HUES48 (cell line): ENCODE measurements around the gene VTI1A.

Experiments
- H3K27ac ChIP-seq: one replicate; pipeline ENCODE4 v1.7.0; 2013; ENCODE audit warnings: low read depth, low read length, inconsistent platforms
- H3K27me3 ChIP-seq: 2 replicates; pipeline ENCODE4 v1.6.1; 2013; ENCODE audit warnings: mild to moderate bottlenecking, low read length; ENCODE audit not compliant: control insufficient read depth, insufficient read depth
- H3K36me3 ChIP-seq: 2 replicates; pipeline ENCODE4 v1.6.1; 2013; ENCODE audit warnings: low read length; ENCODE audit not compliant: control insufficient read depth, insufficient read depth
- H3K4me1 ChIP-seq: 2 replicates; pipeline ENCODE4 v1.6.1; 2013; ENCODE audit warnings: mild to moderate bottlenecking, low read length; ENCODE audit not compliant: control insufficient read depth, insufficient read depth
- H3K4me3 ChIP-seq: 2 replicates; pipeline ENCODE4 v1.5.1; 2013; ENCODE audit warnings: mild to moderate bottlenecking, low read depth, low read length
- H3K9ac ChIP-seq: 2 replicates; pipeline ENCODE4 v1.6.1; 2013; ENCODE audit warnings: mild to moderate bottlenecking, low read depth, low read length, moderate library complexity
- H3K9me3 ChIP-seq: 2 replicates; pipeline ENCODE4 v1.6.1; 2013; ENCODE audit warnings: low read length; ENCODE audit not compliant: control insufficient read depth, insufficient read depth

The VTI1A gene

DNA sequence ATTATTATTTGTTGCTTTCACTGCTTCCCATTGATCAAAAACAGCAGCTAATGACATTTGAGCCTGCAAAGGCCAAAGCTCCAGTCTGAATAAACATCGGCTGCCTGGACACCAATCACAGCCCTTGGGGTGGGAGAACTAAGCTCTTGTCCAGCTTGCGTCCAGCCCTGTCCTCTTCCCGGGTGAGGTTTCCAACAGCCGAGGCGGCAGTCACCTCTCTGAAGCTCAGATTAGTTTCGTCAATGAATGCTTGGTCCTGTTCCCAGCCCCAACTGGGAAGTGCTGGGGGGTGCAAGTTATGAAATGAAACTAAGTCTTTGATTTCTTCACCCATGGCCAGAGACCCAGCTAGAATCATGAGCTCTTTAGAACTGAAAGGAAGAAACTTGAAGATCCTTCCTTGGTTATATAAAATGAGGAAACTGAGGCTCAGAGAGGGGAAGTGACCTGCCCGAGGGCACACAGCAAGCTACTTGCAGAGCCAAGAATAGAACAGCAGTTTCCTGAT, 389.0 kb downstream of the VTI1A start:
- H3K4me3 ChIP-seq: no peak overlapping the region
- peaks cover 41% of the 10 kb centered on the region for H3K4me1 ChIP-seq
- peaks cover 8% of the 10 kb centered on the region for H3K27me3 ChIP-seq
- H3K36me3 ChIP-seq: no peaks in the 10 kb centered on the region
- H3K27ac ChIP-seq: no peak overlapping the region
- H3K9me3 ChIP-seq: no peaks in the 10 kb centered on the region
- no peak overlapping the region for H3K9ac ChIP-seq

DNA sequence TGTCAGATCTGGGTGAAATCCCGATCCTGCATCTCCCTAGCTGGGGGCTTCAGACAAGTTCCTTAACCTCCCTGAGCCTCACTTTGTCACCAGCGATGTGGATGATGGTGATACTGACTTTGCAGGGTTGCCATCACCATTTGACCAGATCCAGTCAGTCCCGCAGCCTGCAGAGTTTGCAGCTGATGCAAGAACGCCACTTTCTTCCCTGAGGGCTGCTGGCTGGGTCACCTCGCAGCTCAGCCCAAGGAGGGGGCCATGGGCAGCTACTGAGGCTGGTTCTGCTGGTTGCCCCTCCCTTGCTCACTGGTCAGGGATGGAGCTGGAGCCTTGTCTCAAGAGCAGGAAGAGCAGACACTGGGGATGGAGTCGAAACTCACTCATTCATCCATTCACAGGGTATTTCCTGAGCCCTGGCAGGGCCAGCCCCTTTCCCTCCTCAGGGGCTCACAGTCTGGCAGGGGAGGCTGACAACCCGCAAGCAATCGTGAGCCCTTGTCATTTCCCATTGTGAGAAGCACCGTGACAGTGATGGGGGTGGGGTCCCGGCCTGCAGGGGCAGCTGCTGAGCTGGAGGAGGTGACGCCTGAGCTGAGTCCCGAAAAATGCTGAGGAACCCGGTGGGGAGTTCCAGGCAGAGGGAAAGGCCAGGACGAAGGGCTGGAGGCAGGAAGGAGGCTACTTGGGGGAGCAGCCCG, 391.9 kb downstream of the VTI1A start:
- H3K27ac ChIP-seq: no peak overlapping the region
- peaks cover 7% of the 10 kb centered on the region for H3K27me3 ChIP-seq
- H3K36me3 ChIP-seq: no peaks in the 10 kb centered on the region
- peaks cover 20% of the 10 kb centered on the region; the same call in 1 of the 2 replicates for H3K4me1 ChIP-seq
- H3K4me3 ChIP-seq: no peak overlapping the region
- H3K9me3 ChIP-seq: no peaks in the 10 kb centered on the region
- H3K9ac ChIP-seq: no peak overlapping the region

DNA sequence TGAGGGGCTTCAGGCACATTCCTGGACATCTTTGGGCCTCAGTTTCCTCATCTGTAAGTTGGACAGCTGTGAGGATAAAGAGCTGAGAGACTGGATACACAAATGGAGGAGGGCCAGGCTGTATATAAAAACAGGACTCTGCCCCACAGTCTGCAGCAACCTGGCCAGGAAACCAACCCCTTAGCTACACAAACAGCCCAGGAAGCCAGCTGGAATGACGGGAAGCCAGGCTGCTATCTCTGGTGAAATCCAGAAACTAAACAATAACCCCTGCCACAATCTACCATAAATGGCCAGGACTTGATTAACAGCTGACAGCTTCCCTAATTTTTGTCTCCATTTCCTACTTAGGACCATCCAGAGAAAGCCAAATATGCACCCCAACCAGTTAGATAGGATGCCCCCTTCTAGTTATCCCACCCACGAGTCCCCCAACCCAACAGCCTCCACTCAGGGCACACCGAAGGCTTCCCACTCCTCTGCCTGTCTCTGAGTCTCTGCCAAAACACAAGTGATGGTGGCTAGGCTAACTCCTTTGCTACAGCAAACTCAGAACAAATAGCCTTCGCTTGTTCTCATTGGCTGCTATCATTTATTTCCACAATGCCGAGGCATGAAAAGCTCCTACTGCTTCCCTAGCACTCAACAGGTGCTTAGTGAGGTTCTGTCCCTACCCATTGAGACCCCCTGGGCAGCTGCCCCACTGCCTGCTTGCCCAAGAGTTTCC, 393.1 kb downstream of the VTI1A start:
- no peak overlapping the region for H3K9ac ChIP-seq
- H3K27me3 ChIP-seq: no peaks in the 10 kb centered on the region
- H3K4me1 ChIP-seq: peaks cover 16% of the 10 kb centered on the region; the same call in 1 of the 2 replicates
- no peaks in the 10 kb centered on the region for H3K36me3 ChIP-seq
- no peak overlapping the region for H3K4me3 ChIP-seq
- no peaks in the 10 kb centered on the region for H3K9me3 ChIP-seq
- H3K27ac ChIP-seq: no peak overlapping the region

DNA sequence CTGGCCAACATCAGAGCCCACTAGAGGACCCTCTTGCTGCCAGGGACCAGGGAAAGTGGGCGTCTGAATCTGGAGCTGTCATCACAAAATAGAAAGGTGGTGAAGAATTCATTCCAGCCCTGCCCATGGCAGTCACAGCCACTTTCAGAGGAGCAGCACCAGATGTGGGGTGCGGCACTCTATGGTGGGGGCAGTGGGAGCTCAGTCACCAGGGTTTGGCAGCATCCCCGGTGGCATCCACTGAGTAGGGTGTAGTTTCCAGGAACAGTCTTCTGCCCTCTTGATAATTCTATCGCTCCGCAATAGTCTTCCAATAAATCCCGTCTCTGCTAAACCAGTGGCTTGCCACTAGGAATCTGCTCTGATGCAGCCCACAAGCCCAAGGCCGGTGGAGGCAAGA, 394.5 kb downstream of the VTI1A start:
- Histone ChIP-seq H3K9ac (no peak overlapping the region), H3K36me3 (no peaks in the 10 kb centered on the region), H3K27me3 (no peaks in the 10 kb centered on the region), H3K9me3 (no peaks in the 10 kb centered on the region), H3K27ac (no peak overlapping the region), H3K4me1 (peaks cover 8% of the 10 kb centered on the region; the same call in 1 of the 2 replicates), H3K4me3 (no peak overlapping the region)

DNA sequence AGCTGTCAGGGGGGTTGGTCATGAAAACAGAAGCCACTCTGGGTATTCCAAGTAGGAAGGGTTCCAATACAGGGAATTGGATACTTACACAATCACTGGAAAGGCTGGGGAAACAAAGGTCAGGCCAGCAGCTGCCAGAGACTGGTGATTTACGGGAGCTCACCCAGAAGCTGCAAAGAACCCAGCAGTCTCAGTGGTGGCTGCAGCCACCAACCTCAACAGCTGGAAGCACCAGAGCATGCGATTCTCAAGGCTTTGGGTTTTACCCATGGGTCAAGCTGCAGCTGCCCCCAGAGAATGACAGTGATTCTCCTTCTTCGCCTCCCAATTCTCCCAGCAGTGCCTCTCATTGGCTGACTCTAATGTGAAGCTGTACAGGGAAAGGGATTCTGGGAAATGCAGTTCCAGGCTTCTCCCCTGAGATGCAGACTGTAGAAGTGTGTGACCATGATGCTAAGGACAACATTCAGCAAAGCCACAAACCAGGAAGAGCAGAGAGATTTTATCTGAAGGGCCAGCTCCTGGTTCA, 395.9 kb downstream of the VTI1A start:
- Histone ChIP-seq H3K27ac (no peak overlapping the region), H3K4me1 (peaks cover 8% of the 10 kb centered on the region; the same call in 1 of the 2 replicates), H3K9me3 (peaks cover 9% of the 10 kb centered on the region)

DNA sequence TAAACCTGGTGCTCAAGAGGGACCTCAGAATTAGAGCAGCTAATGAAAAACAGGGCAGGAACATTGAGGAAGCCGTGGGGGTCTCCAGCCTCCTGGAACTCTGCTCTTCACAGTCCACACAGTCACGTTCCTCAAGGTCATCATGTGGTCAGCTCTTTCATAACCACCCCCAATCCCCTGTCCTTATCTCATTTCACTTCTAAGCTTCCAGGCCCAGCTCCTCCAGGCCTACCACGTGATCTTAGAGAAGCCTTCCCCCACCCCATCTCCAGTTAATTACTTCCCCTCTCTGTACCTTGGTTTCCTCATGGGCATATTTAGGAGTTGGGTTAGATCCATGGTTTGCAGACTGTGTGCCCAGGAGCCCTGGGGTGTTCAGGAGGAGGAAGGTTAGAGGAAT, 396.6 kb downstream of the VTI1A start:
- no peak overlapping the region for H3K27ac ChIP-seq
- no peaks in the 10 kb centered on the region for H3K36me3 ChIP-seq
- H3K9me3 ChIP-seq: peaks cover 13% of the 10 kb centered on the region
- H3K9ac ChIP-seq: no peak overlapping the region
- peaks cover 7% of the 10 kb centered on the region; the same call in 1 of the 2 replicates for H3K4me1 ChIP-seq
- no peaks in the 10 kb centered on the region for H3K27me3 ChIP-seq
- no peak overlapping the region for H3K4me3 ChIP-seq

More for the DNA sequence above, 395.9 kb downstream of the VTI1A start:
- Histone ChIP-seq H3K36me3 (no peaks in the 10 kb centered on the region), H3K9ac (no peak overlapping the region), H3K4me3 (no peak overlapping the region), H3K27me3 (no peaks in the 10 kb centered on the region)

DNA sequence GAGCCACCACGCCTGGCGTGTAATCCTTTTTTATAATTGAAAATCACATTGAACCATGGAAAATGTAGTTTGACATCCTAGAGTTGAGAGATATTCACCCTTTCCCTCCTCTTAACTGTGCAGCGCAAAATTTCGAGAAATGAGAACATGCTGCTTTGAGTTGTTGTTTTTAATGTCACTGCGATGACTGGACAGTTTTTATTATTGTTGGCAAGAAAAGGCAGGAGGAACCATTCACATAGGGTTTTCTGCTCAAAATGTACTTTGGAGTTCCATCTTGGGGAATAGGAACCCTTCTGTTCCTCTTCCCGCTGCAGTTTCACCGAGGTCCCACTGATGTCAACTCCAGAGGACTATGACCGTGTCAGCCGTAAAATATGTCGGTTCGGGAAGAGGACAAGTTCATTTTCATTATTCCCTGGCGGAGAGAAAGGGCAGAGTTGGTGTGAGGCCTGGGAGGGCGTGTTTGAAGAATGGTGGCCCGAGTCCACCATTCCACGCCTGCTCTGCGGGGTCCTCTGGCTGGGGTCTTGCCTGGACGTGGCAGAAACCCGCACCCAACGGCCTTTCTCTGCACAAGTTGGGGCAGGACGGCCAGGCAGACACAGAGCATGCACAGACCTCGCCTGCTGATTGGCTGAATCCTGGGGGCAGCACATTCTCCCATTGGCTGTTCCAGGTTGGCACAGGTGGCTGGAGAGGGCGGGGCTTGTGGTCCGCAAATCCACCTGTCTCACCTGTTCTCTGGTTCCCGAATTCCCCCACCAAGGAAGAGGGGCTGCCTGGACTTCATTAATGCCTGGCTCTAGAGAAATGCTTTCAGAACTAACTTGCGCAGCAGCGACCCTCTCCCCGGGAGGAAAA, 397.9 kb downstream of the VTI1A start:
- no peak overlapping the region for H3K9ac ChIP-seq
- H3K4me3 ChIP-seq: no peak overlapping the region
- H3K36me3 ChIP-seq: no peaks in the 10 kb centered on the region
- no peaks in the 10 kb centered on the region for H3K4me1 ChIP-seq
- no peaks in the 10 kb centered on the region for H3K27me3 ChIP-seq
- H3K9me3 ChIP-seq: peaks cover 13% of the 10 kb centered on the region
- H3K27ac ChIP-seq: no peak overlapping the region

DNA sequence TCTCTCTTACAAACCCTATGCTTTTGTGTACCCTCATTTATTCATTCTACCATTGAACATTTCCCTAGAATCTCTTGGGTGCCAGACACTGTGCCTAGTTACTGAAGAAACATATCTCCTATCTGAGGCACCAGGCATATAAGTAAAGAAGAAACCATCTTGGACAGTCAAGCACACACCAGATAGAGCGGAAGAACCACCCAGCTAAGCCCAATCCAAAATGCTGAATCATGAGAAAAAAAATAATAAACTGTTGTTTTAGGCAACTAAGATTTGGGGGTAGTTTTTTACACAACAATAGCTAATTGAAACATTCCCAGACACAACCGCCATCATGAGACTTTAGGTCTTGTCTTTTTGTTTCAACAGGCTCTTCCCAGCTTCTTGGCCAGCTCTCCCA, 400.8 kb downstream of the VTI1A start:
- Histone ChIP-seq H3K9me3 (peaks cover 13% of the 10 kb centered on the region), H3K9ac (no peak overlapping the region), H3K27me3 (no peaks in the 10 kb centered on the region), H3K36me3 (no peaks in the 10 kb centered on the region), H3K4me1 (no peaks in the 10 kb centered on the region; the same call in 1 of the 2 replicates), H3K27ac (no peak overlapping the region), H3K4me3 (no peak overlapping the region)

DNA sequence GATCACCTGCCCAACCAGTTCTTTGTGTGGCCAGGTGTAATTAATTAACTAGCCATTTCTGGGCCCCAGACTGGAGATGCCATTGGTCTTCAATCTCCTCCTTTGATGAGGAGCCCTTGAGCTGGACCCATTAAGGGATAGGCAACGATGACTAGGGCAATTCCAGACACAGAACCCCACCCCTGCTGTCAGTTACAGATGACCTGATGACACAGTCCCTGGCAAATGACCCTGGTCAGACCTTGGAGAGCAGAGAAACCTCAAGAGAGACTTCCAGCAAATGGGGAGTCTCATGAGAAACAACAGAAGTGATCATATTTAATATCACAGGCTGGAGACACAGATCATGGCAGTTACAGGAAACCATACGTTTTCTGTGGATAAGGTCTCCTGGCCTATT, 401.2 kb downstream of the VTI1A start:
- Histone ChIP-seq H3K27ac (no peak overlapping the region), H3K4me3 (no peak overlapping the region), H3K4me1 (no peaks in the 10 kb centered on the region; the same call in 1 of the 2 replicates), H3K27me3 (no peaks in the 10 kb centered on the region), H3K9me3 (peaks cover 13% of the 10 kb centered on the region), H3K36me3 (no peaks in the 10 kb centered on the region), H3K9ac (no peak overlapping the region)

DNA sequence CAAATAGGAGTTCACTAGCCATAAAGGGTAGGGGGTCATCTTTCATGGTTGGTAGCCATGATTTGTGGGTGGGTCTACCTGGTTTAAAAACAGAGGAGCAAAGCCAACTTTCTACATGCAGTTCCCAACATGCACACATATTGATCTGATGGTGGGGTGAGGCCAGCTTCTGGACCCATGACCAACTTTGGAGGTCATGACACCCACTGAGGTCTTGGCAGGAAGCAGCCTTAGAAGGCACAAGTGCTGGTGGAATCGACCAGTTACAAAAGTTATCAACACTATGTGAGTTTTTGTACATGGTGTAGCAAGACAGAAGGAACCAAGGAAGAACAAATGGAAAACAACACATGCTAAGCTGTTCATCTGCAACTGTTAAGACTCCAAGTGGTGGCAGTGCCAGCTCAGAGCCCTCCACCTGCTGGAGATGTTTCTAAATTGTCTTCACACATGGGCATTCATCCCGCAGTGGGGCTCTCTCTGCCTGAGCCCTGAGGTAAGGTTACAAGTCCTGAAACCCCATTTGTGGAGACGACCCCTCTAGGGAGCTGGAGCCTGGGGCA, 401.9 kb downstream of the VTI1A start:
- Histone ChIP-seq H3K9ac (no peak overlapping the region), H3K36me3 (no peaks in the 10 kb centered on the region), H3K27me3 (no peaks in the 10 kb centered on the region), H3K9me3 (peaks cover 13% of the 10 kb centered on the region), H3K4me1 (no peaks in the 10 kb centered on the region; the same call in 1 of the 2 replicates), H3K27ac (no peak overlapping the region), H3K4me3 (no peak overlapping the region)
